ENCODE data around the gene GRK2.

GRCh38 chr11:67313125-67313890 lies 47.0 kb downstream of the GRK2 start:
- TF ChIP-seq CTCF (IDR thresholded peaks at IDR 0.05) = no peak
- no peak for TF ChIP-seq POLR2A (IDR thresholded peaks at IDR 0.05)

Data from testis (tissue), 2 donors.